Testis (tissue), 2 donors: ENCODE data around the gene WDR27.

Experiments
- CTCF ChIP-seq, 3 experiments: fragments of 450-650 bp in 2 of 3; fragments of 200-600 bp in 1 of 3; sonication (generic) in 1 of 3; IDR thresholded peaks; one replicate each; pipeline ENCODE4 v1.5.1; 2016 to 2019; ENCODE audit warnings: antibody characterized with exemption in 3 of 3, mild to moderate bottlenecking in 2 of 3, moderate library complexity in 1 of 3
- POLR2A ChIP-seq: fragments of 450-650 bp; IDR thresholded peaks from one replicate; pipeline ENCODE4 v1.6.1; 2017; ENCODE audit warnings: antibody characterized with exemption, mild to moderate bottlenecking, moderate library complexity

- no peak for TF ChIP-seq POLR2A
- TF ChIP-seq CTCF (IDR thresholded peaks at IDR 0.05) = no peak
Measured at GRCh38 chr6:169675011-169675410, 26.8 kb downstream of the WDR27 start.
